H1 (cell line): ENCODE data around the gene POLA1. TPM values are rescaled to one million over a fixed set of nuclear protein-coding genes. Genes with fewer than 3 reads are reported as not detected.

ENCODE experiments used
- CTCF ChIA-PET: fragments of 300-600 bp; sonication (Branson Sonifier 250); formaldehyde crosslinking; loops from one replicate; lab custom pipeline; 2021; ENCODE audit not compliant: partially characterized antibody; lab: Charles Lee
- POLR2A ChIA-PET: fragments of 300-600 bp; sonication (Branson Sonifier 250); formaldehyde crosslinking; loops from one replicate; lab custom pipeline; 2021; ENCODE audit warnings: inconsistent platforms; ENCODE audit not compliant: partially characterized antibody; lab: Charles Lee
- DNase-seq, 2 experiments: peaks; one replicate each; pipeline versions ENCODE4 v3.0.0 to v3.0.0-alpha.2; 2010 to 2022; ENCODE audit warnings: low spot score in 2 of 2, low read depth in 1 of 2, mixed read lengths in 1 of 2
- FAIRE-seq: peaks from 2 replicates; lab custom pipeline; 2011; peaks lifted over from hg19 to GRCh38; lab: Jason Lieb, UNC
- H2AFZ ChIP-seq: 2 replicates; pipeline ENCODE4 v1.8.1; 2012; ENCODE audit warnings: low read length, inconsistent platforms
- H2AK5ac ChIP-seq: 2 replicates; pipeline ENCODE4 v1.6.1; 2013; ENCODE audit warnings: low read depth, low read length
- H2BK120ac ChIP-seq: replicated peaks from 2 replicates; pipeline ENCODE3; 2013; ENCODE audit warnings: low read depth, low read length, inconsistent platforms
- H2BK12ac ChIP-seq: 2 replicates; pipeline ENCODE4 v1.6.1; 2013; ENCODE audit warnings: low read depth, low read length
- H2BK15ac ChIP-seq: 2 replicates; pipeline ENCODE4 v1.6.1; 2013; ENCODE audit warnings: low read length
- H2BK20ac ChIP-seq: 2 replicates; pipeline ENCODE4 v1.6.1; 2013; ENCODE audit warnings: low read length
- H2BK5ac ChIP-seq: 2 replicates; pipeline ENCODE4 v1.6.1; 2013; ENCODE audit warnings: low read depth, low read length
- H3K14ac ChIP-seq: 2 replicates; pipeline ENCODE4 v1.6.1; 2013; ENCODE audit warnings: inconsistent platforms; ENCODE audit not compliant: insufficient read length
- H3K18ac ChIP-seq: 2 replicates; pipeline ENCODE4 v1.6.1; 2013; ENCODE audit warnings: low read length; ENCODE audit errors: extremely low read depth
- H3K23ac ChIP-seq: 2 replicates; pipeline ENCODE4 v1.6.1; 2013; ENCODE audit warnings: inconsistent platforms; ENCODE audit not compliant: insufficient read length
- H3K23me2 ChIP-seq: 2 replicates; pipeline ENCODE4 v1.6.1; 2013; ENCODE audit warnings: low read depth, low read length
- H3K27ac ChIP-seq: 2 replicates; pipeline ENCODE4 v1.6.1; 2011; ENCODE audit warnings: low read depth, low read length, inconsistent platforms
- H3K27me3 ChIP-seq, 4 experiments: replicated peaks in 1 of 4; 1 replicate in 1 of 4; 2 replicates in 3 of 4; pipeline versions ENCODE4 v1.6.1 to v1.8.1; 2011 to 2013; ENCODE audit warnings: low read length in 3 of 4, mild to moderate bottlenecking in 3 of 4, inconsistent platforms in 2 of 4, mixed read lengths in 2 of 4, moderate library complexity in 1 of 4; ENCODE audit not compliant: control insufficient read depth in 3 of 4, insufficient read depth in 3 of 4; ENCODE audit errors: extremely low read depth in 1 of 4
- H3K36me3 ChIP-seq, 4 experiments: 2 replicates each; pipeline versions ENCODE4 v1.6.1 to v1.8.1; 2011 to 2013; ENCODE audit warnings: mild to moderate bottlenecking in 4 of 4, low read length in 3 of 4, moderate library complexity in 2 of 4, control low read depth in 1 of 4, inconsistent platforms in 1 of 4; ENCODE audit not compliant: insufficient read depth in 4 of 4, control insufficient read depth in 2 of 4
- H3K4ac ChIP-seq: replicated peaks from 2 replicates; pipeline ENCODE3; 2013; ENCODE audit warnings: low read length, low read depth, mixed read lengths, inconsistent platforms; ENCODE audit not compliant: insufficient read length
- H3K4me1 ChIP-seq, 4 experiments: replicated peaks in 1 of 4; 1 replicate in 1 of 4; 2 replicates in 3 of 4; pipeline versions ENCODE4 v1.6.1 to v1.8.1; 2011 to 2013; ENCODE audit warnings: low read length in 3 of 4, inconsistent platforms in 2 of 4, mixed read lengths in 1 of 4; ENCODE audit not compliant: insufficient read depth in 4 of 4, control insufficient read depth in 3 of 4
- H3K4me2 ChIP-seq, 2 experiments: 2 replicates each; pipeline versions ENCODE4 v1.6.1 to v1.8.1; 2011 to 2013; ENCODE audit warnings: low read depth in 2 of 2, low read length in 2 of 2, control low read depth in 1 of 2, inconsistent platforms in 1 of 2, mild to moderate bottlenecking in 1 of 2; ENCODE audit not compliant: insufficient read depth in 1 of 2
- H3K4me3 ChIP-seq, 4 experiments: fragments of 200-600, 300-600 bp in 1 of 4; sonication (generic), shearing (Covaris generic), sonication (Bioruptor Twin) in 1 of 4; 2 replicates each; pipeline versions ENCODE4 v1.5.1 to v1.8.1; 2011 to 2016; ENCODE audit warnings: low read length in 4 of 4, low read depth in 3 of 4, control low read depth in 2 of 4, inconsistent platforms in 2 of 4, mild to moderate bottlenecking in 2 of 4, mixed read lengths in 1 of 4, moderate library complexity in 1 of 4; ENCODE audit not compliant: insufficient read depth in 2 of 4; ENCODE audit errors: extremely low read depth in 1 of 4
- H3K56ac ChIP-seq: replicated peaks from 2 replicates; pipeline ENCODE3; 2013; ENCODE audit warnings: low read depth, mild to moderate bottlenecking, mixed read lengths, low read length, inconsistent platforms; ENCODE audit not compliant: insufficient read length
- H3K79me1 ChIP-seq: 2 replicates; pipeline ENCODE4 v1.6.1; 2013; ENCODE audit warnings: low read depth, low read length, control low read depth
- H3K79me2 ChIP-seq, 2 experiments: 2 replicates each; pipeline versions ENCODE4 v1.6.1 to v1.8.1; 2012 to 2013; ENCODE audit warnings: low read length in 2 of 2, mild to moderate bottlenecking in 2 of 2, inconsistent platforms in 1 of 2; ENCODE audit not compliant: insufficient read depth in 2 of 2, control insufficient read depth in 1 of 2
- H3K9ac ChIP-seq, 4 experiments: replicated peaks in 1 of 4; 1 replicate in 1 of 4; 2 replicates in 3 of 4; pipeline versions ENCODE4 v1.6.1 to v1.8.1; 2011 to 2013; ENCODE audit warnings: low read depth in 3 of 4, low read length in 3 of 4, control low read depth in 2 of 4, mild to moderate bottlenecking in 2 of 4, moderate library complexity in 2 of 4, inconsistent platforms in 1 of 4; ENCODE audit errors: extremely low read depth in 1 of 4
- H3K9me3 ChIP-seq, 2 experiments: 2 replicates each; pipeline versions ENCODE4 v1.6.1 to v1.8.1; 2012 to 2013; ENCODE audit warnings: mild to moderate bottlenecking in 2 of 2, moderate library complexity in 2 of 2, control low read depth in 1 of 2, inconsistent platforms in 1 of 2, low read depth in 1 of 2, low read length in 1 of 2, mixed read lengths in 1 of 2; ENCODE audit not compliant: insufficient read depth in 2 of 2
- H4K20me1 ChIP-seq, 2 experiments: replicated peaks in 1 of 2; 2 replicates each; pipeline versions ENCODE3 to v1.8.1; 2011 to 2013; ENCODE audit warnings: inconsistent platforms in 2 of 2, low read length in 2 of 2, mild to moderate bottlenecking in 1 of 2; ENCODE audit not compliant: insufficient read depth in 2 of 2, control insufficient read depth in 1 of 2
- H4K5ac ChIP-seq: 2 replicates; pipeline ENCODE4 v1.6.1; 2013; ENCODE audit warnings: low read length, low read depth, mixed read lengths, inconsistent platforms; ENCODE audit not compliant: insufficient read length
- H4K8ac ChIP-seq: 2 replicates; pipeline ENCODE4 v1.8.0; 2013; ENCODE audit warnings: mild to moderate bottlenecking, moderate library complexity, low read length, inconsistent platforms; ENCODE audit not compliant: insufficient read depth; ENCODE audit errors: extremely low read depth
- H4K91ac ChIP-seq: replicated peaks from 2 replicates; pipeline ENCODE3; 2013; ENCODE audit warnings: low read length, mixed read lengths, inconsistent platforms; ENCODE audit not compliant: insufficient read length
- BACH1 ChIP-seq: IDR thresholded peaks from 2 replicates; pipeline ENCODE4 v1.6.1; 2012; ENCODE audit warnings: low read length, improper control_type of control experiment
- CHD2 ChIP-seq: IDR thresholded peaks from 2 replicates; pipeline ENCODE4 v1.6.1; 2012; ENCODE audit warnings: low read length, improper control_type of control experiment
- GTF2F1 ChIP-seq: IDR thresholded peaks from 2 replicates; pipeline ENCODE4 v1.6.1; 2012; ENCODE audit warnings: low read depth, low read length, improper control_type of control experiment, borderline replicate concordance
- HDAC2 ChIP-seq, 2 experiments: fragments of 300-600 bp in 1 of 2; sonication (generic) in 1 of 2; IDR thresholded peaks; 2 replicates each; pipeline ENCODE4 v1.6.1; 2011 to 2012; ENCODE audit warnings: low read depth in 2 of 2, low read length in 2 of 2, mild to moderate bottlenecking in 2 of 2, moderate library complexity in 2 of 2, borderline replicate concordance in 1 of 2, inconsistent platforms in 1 of 2
- KDM1A ChIP-seq: fragments of 200-600, 300-600 bp; sonication (generic); IDR thresholded peaks from 2 replicates; pipeline ENCODE4 v1.7.1; 2016; ENCODE audit warnings: mild to moderate bottlenecking, low read length, borderline replicate concordance
- TBP ChIP-seq: IDR thresholded peaks from 2 replicates; pipeline ENCODE4 v1.6.1; 2011; ENCODE audit warnings: low read depth, low read length, improper control_type of control experiment
- WGBS, 2 experiments: shearing (Covaris generic) in 1 of 2; methylation state at CpG; one replicate each; pipeline versions ENCODE4 v1.1.6 to v1.1.7; 2013 to 2015; ENCODE audit warnings: low lambda C conversion rate in 2 of 2, mixed read lengths in 2 of 2, inconsistent platforms in 1 of 2, low coverage in 1 of 2, missing lambda C conversion rate in 1 of 2; ENCODE audit not compliant: insufficient replicate concordance in 2 of 2, insufficient coverage in 1 of 2, insufficient read length in 1 of 2; ENCODE audit errors: extremely low coverage in 1 of 2, missing lambda C conversion rate in 1 of 2; 5-methylcytosine and 5-hydroxymethylcytosine counted together
- polyA plus RNA-seq, 7 experiments: library from polyadenylated mRNA; depleted of rRNA in 3 of 7; stranded (reverse) in 5 of 7; unstranded in 2 of 7; fragments of >200 nt in 5 of 7; fragments of 200-250 nt in 2 of 7; gene quantifications; 1 replicate in 5 of 7; 2 replicates in 1 of 7; 4 replicates in 1 of 7; pipeline versions ENCODE4 v1.2.1 to v1.2.3, GENCODE V29; 2011 to 2013; ENCODE audit warnings: missing spikeins in 2 of 7, mixed read lengths in 2 of 7
- total RNA-seq: library from RNA; stranded (reverse); fragmentation: NEBNext Ultra II Directional; extraction: Animal tissue kit (Norgen Biotek cat#: 25700); gene quantifications from 2 replicates; pipeline ENCODE4 v1.2.1, GENCODE V29; 2021
- TF ChIP-seq, protein P1 (sequence below): IDR thresholded peaks from 2 replicates; pipeline ENCODE4 v1.6.1; 2011; ENCODE audit warnings: low read length, improper control_type of control experiment

The POLA1 gene
- total and polyA plus RNA-seq, 2 of the 8 experiments (the other 6 are each of a cell fraction or from before 2014, with no cell fraction given): 5.6 to 34.9 TPM

DNA sequence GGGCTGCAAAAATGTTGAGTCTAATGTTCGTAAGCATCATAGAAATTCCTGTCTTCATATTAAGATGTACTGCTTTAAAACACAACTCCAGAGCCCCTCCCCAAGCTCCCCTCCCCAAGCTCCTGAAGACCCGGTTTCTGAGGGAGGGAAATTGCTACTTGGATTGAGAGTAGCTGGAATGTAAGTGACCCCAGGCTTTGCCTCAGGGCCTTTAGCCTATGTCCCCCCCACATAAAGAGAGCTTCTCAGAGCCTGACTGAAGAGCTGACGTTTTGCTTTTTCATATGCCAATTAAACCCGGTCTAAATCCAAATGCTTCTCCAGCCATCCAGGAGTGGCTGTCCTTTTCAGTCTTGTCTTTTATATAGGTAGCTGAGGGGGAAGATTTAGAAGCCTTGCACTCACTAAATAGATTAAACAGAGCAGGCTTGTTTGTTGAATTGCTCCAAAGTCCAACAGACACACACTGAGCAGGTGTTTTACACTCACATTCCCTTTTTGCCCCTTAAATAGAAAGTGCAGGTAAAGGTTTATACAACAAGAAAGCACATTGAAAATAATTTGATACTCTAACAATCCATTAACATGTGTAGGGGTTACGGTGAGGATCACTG lies 302.5 kb downstream of the POLA1 start:
- no peak overlapping the region for H2BK120ac ChIP-seq
- H3K4me1 ChIP-seq: peaks cover 0 to 27% (median 12%) of the 10 kb centered on the region in 4 experiments
- TF ChIP-seq BACH1 (no peak), TBP (no peak), KDM1A (no peak), GTF2F1 (no peak), HDAC2 (IDR thresholded peaks at IDR 0.05; ENCODE audit: borderline replicate concordance in 1 of 2, low read depth in 2 of 2, low read length in 2 of 2) (no peak), CHD2 (no peak)
- TF ChIP-seq, protein P1, sequence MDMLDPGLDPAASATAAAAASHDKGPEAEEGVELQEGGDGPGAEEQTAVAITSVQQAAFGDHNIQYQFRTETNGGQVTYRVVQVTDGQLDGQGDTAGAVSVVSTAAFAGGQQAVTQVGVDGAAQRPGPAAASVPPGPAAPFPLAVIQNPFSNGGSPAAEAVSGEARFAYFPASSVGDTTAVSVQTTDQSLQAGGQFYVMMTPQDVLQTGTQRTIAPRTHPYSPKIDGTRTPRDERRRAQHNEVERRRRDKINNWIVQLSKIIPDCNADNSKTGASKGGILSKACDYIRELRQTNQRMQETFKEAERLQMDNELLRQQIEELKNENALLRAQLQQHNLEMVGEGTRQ: no peak

More for the DNA sequence above, 302.5 kb downstream of the POLA1 start:
- H2BK12ac ChIP-seq: no peak overlapping the region
- H2AFZ ChIP-seq: no peak overlapping the region
- H3K79me1 ChIP-seq: no peaks in the 10 kb centered on the region
- H3K18ac ChIP-seq: no peak overlapping the region
- no peaks in the 10 kb centered on the region for H3K23me2 ChIP-seq
- H3K4me2 ChIP-seq: peak overlapping the region in 1 of 2 experiments; percentile 34; a peak in 1 of 4 replicates
- H2BK15ac ChIP-seq: no peak overlapping the region
- WGBS, 2 experiments: 32% methylated on average over 4 of the region's 5 CpGs; no CpG with 5 or more reads in 1 of the 2 experiments
- no peak overlapping the region for H2AK5ac ChIP-seq
- no peak for DNase-seq
- FAIRE-seq: no peak
- no peak overlapping the region for H3K27ac ChIP-seq
- CTCF ChIA-PET: interaction anchor here (0.7 to 1.3 kb wide), 4 partner anchors 10 to 38 kb away, joined by 3 to 4 read pairs (median 3); no protein-coding TSS in a partner anchor
- H3K4ac ChIP-seq: no peak overlapping the region
- no peaks in the 10 kb centered on the region for H3K9me3 ChIP-seq
- H3K9ac ChIP-seq: no peak overlapping the region
- 0 out of 8 replicates have a peak, but pooled peaks cover 0 to 3% (median 0%) of the 10 kb centered on the region in 4 experiments for H3K36me3 ChIP-seq
- H4K91ac ChIP-seq: no peak overlapping the region
- H3K27me3 ChIP-seq: peaks cover 2 to 18% (median 9%) of the 10 kb centered on the region in 4 experiments
- POLR2A ChIA-PET: no interaction called here
- no peak overlapping the region for H2BK20ac ChIP-seq
- no peak overlapping the region for H4K8ac ChIP-seq
- no peaks in the 10 kb centered on the region for H3K79me2 ChIP-seq
- H3K23ac ChIP-seq: no peak overlapping the region
- no peak overlapping the region for H3K56ac ChIP-seq
- no peak overlapping the region for H4K5ac ChIP-seq
- no peaks in the 10 kb centered on the region for H4K20me1 ChIP-seq
- H3K4me3 ChIP-seq: no peak overlapping the region
- H2BK5ac ChIP-seq: no peak overlapping the region
- no peak overlapping the region for H3K14ac ChIP-seq
